GM13977 (cell line): ENCODE results near the gene FAP.

Source experiments
- DNase-seq: peaks from one replicate; pipeline ENCODE4 v3.0.0; 2012; ENCODE audit warnings: low spot score
- in situ Hi-C: fragments of 300-500 bp; cut with MboI; formaldehyde crosslinking; loops from one replicate; pipeline ENCODE4 v1.12.0; 2022; ENCODE audit warnings: low sequenced_read_pairs, low pct_unique_long_range_greater_than_20kb, mixed read lengths, inconsistent platforms; ENCODE audit not compliant: unreplicated experiment
- TF ChIP-seq, protein P1 (sequence below): IDR thresholded peaks from 2 replicates; pipeline ENCODE4 v1.5.1; 2012; ENCODE audit warnings: mild to moderate bottlenecking, control low read depth; ENCODE audit not compliant: insufficient read depth; ENCODE audit errors: extremely low read depth, missing control alignments

The FAP gene

GRCh38 chr2:162155093-162155492 lies 88.2 kb downstream of the FAP start:
- TF ChIP-seq, protein P1, sequence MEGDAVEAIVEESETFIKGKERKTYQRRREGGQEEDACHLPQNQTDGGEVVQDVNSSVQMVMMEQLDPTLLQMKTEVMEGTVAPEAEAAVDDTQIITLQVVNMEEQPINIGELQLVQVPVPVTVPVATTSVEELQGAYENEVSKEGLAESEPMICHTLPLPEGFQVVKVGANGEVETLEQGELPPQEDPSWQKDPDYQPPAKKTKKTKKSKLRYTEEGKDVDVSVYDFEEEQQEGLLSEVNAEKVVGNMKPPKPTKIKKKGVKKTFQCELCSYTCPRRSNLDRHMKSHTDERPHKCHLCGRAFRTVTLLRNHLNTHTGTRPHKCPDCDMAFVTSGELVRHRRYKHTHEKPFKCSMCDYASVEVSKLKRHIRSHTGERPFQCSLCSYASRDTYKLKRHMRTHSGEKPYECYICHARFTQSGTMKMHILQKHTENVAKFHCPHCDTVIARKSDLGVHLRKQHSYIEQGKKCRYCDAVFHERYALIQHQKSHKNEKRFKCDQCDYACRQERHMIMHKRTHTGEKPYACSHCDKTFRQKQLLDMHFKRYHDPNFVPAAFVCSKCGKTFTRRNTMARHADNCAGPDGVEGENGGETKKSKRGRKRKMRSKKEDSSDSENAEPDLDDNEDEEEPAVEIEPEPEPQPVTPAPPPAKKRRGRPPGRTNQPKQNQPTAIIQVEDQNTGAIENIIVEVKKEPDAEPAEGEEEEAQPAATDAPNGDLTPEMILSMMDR = no peak
- in situ Hi-C loops = no loop called here
- no peak for DNase-seq

- peak; percentile 47 for DNase-seq
- in situ Hi-C loops = no loop called here
- TF ChIP-seq, protein P1 = peak; percentile 82
These were observed 89.5 kb downstream of the FAP start for GRCh38 chr2:162153608-162154224.

DNA sequence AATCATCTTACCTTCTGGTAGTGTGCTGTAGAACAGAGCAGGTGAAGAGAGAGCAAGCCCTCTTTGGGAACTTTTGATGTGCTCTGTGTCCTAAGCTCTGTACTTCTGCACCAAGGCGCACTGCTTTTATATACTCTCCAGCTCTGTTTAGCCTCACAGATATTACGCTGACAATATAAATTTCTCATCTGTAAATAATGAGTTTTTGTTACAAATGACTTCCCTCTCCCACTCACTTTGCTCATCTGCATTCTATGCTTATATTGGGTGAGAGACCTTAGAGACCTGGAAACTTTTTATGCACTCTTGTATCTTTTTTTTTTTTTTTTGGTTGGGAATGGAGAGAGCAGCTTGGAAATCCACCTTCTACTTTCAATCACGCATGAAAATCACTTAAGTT lies 91.1 kb downstream of the FAP start, which contains the start of gene GCG:
Gene GCG, minus strand, starts transcription at position 101 of the 400 bp plus-strand sequence. CDS start 3,069 bp downstream, outside the sequence.
- in situ Hi-C loops = no loop called here
- DNase-seq = no peak
- TF ChIP-seq, protein P1 = no peak

DNA sequence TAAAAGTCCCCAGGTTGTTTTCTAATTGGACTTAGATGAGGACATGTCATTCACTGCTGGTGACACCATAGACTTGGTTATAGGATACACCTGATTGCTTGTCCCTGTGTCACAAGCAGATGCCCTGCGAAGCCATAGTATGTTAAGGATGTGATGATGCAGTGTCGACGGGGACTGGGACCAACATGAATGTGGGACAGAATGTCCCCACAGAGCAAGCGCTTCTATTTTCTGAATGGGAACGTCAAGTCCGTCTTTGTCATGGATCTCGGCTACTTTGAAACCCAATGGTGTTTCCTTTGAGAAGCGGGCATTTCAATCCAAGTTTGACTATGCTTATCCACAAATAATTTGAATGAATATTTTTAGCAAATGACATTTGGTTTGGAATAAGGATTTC lies 93.3 kb downstream of the FAP start:
- in situ Hi-C loops = no loop called here

DNA sequence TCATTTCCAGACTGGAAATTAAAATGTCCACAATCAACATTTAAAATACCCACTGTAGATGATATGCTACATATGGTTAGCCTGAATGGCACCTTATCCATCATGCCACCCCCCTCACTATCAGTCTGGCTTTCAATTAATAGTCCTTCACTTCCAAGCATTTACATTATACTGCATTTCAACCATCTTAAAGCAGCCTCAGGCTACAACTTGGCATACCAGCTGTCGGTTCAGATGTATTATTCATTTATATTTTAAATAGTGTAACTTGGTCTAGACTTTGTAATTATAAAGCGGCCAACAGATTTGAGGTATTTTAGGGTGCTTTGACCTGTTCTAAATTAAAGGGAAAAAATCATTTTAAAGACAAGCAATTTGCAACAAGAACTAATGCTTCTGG lies 93.8 kb downstream of the FAP start:
- DNase-seq = no peak
- TF ChIP-seq, protein P1 = no peak
- in situ Hi-C loops = no loop called here

More for the DNA sequence above, 93.3 kb downstream of the FAP start:
- TF ChIP-seq, protein P1 = no peak
- no peak for DNase-seq

- no peak for DNase-seq
- TF ChIP-seq, protein P1 = no peak
- in situ Hi-C loops = no loop called here
These were observed 94.3 kb downstream of the FAP start for GRCh38 chr2:162148956-162149355.
